Mesothelial cell of epicardium (in vitro differentiated cells): ENCODE measurements around the gene KRT84. TPM values are rescaled to one million over a fixed set of nuclear protein-coding genes. Genes with fewer than 3 reads are reported as not detected.

Experiments
- DNase-seq, 2 experiments: peaks; one replicate each; pipeline ENCODE4 v3.0.0; 2021; ENCODE audit warnings: low spot score in 2 of 2; ENCODE audit not compliant: unreplicated experiment in 2 of 2
- H3K27ac Mint-ChIP-seq: 2 replicates; pipeline ENCODE4 v1.8.0; 2021; ENCODE audit warnings: mixed read lengths
- H3K27me3 Mint-ChIP-seq: 2 replicates; pipeline ENCODE4 v1.8.0; 2021; ENCODE audit warnings: low read depth, mixed read lengths
- H3K36me3 Mint-ChIP-seq: 2 replicates; pipeline ENCODE4 v1.8.0; 2021; ENCODE audit warnings: mixed read lengths
- H3K4me1 Mint-ChIP-seq: 2 replicates; pipeline ENCODE4 v1.8.0; 2021; ENCODE audit warnings: mixed read lengths
- H3K4me3 Mint-ChIP-seq: 2 replicates; pipeline ENCODE4 v1.8.0; 2021; ENCODE audit warnings: mild to moderate bottlenecking, moderate library complexity, mixed read lengths
- H3K9me3 Mint-ChIP-seq: 2 replicates; pipeline ENCODE4 v1.8.0; 2021; ENCODE audit warnings: mixed read lengths
- total RNA-seq: library from RNA; stranded (reverse); gene quantifications from 3 replicates; pipeline ENCODE4 v1.2.1, GENCODE V29; 2021
- TF ChIP-seq, protein P1 (sequence below): fragments of 200-600 bp; sonication (generic); IDR thresholded peaks from one replicate; pipeline ENCODE4 v1.5.0; 2021; ENCODE audit warnings: antibody characterized with exemption; ENCODE audit not compliant: unreplicated experiment

KRT84 gene
- total RNA-seq, 1 donor from 2014 or later = not detected

GRCh38 chr12:52377266-52377665 lies 8.2 kb downstream of the KRT84 start:
- no peaks in the 10 kb centered on the region for H3K4me1 Mint-ChIP-seq
- H3K9me3 Mint-ChIP-seq = peaks cover 7% of the 10 kb centered on the region
- peaks cover 14% of the 10 kb centered on the region for H3K27me3 Mint-ChIP-seq
- no peak overlapping the region for H3K4me3 Mint-ChIP-seq
- TF ChIP-seq, protein P1, sequence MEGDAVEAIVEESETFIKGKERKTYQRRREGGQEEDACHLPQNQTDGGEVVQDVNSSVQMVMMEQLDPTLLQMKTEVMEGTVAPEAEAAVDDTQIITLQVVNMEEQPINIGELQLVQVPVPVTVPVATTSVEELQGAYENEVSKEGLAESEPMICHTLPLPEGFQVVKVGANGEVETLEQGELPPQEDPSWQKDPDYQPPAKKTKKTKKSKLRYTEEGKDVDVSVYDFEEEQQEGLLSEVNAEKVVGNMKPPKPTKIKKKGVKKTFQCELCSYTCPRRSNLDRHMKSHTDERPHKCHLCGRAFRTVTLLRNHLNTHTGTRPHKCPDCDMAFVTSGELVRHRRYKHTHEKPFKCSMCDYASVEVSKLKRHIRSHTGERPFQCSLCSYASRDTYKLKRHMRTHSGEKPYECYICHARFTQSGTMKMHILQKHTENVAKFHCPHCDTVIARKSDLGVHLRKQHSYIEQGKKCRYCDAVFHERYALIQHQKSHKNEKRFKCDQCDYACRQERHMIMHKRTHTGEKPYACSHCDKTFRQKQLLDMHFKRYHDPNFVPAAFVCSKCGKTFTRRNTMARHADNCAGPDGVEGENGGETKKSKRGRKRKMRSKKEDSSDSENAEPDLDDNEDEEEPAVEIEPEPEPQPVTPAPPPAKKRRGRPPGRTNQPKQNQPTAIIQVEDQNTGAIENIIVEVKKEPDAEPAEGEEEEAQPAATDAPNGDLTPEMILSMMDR = no peak
- H3K36me3 Mint-ChIP-seq = no peaks in the 10 kb centered on the region
- no peak overlapping the region for H3K27ac Mint-ChIP-seq
- DNase-seq = no peak

DNA sequence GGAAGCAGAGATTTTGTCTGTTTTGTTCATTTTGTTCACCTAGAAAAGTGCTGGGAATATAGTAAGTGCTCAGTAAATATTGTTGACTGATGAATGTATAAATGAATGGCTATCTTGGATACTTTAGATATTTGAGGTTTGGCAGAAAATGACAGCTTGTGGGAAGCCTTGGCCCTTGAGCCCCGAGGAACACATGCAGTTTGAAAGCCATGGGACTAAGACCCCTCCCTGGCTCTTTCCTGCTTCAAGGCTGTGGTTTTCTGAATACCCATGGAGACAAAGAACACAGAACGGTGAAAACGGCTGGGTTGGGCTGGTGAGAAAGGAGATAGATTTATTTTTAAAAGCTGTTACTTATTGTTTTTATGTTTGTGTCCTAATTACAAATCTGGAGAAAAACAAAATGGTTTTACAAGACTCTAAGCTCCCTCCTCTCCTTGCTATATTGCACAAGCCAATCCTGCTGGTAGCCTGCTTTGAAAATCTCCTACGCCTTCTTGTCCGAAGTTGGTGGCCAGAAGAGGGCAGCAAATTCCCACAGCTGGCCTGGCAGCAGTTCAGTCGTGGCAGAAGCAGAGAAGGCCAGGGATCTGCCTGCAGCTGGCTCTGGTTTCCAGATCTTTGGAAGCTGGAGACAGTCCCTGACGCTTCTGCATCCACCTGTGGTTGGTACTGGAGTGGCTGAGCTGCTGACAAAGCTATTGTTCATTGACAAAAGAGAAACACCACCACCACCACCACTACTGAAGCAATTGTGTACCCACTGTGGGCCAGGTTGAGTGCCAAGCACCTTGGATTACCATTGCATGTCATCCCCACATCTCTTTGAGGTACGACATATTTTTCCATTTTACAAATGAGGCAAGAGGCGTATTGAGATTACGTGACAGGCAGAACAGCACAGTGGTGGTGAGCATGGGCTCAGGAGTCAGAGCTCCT lies 13.0 kb downstream of the KRT84 start:
- peaks cover 7% of the 10 kb centered on the region for H3K9me3 Mint-ChIP-seq
- no peak overlapping the region for H3K4me3 Mint-ChIP-seq
- H3K27ac Mint-ChIP-seq = no peak overlapping the region
- peaks cover 4% of the 10 kb centered on the region for H3K4me1 Mint-ChIP-seq
- peaks cover 25% of the 10 kb centered on the region for H3K27me3 Mint-ChIP-seq
- H3K36me3 Mint-ChIP-seq = no peaks in the 10 kb centered on the region
- TF ChIP-seq, protein P1 = peak; percentile 77
- DNase-seq = peak in 1 of 2 experiments; percentile 83

DNA sequence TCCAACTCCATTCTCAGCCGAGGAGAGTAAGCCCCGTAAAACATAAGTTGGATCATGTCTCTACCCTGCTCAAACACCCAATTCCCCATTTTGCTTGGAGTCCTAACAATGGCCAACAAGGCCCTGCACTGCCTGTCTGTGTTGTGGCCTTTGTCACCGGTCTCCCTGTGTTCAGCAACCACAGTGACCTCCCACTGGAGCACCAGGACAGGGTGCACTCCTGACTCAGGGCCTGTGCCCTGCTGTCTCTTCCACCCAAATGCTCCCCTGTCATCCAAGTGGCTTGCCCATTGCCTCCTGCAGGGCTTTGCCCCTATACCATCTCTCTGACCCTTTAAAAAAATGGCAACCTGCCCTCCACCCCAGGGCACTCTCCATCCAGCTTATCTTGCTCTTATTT lies 13.7 kb downstream of the KRT84 start:
- no peaks in the 10 kb centered on the region for H3K36me3 Mint-ChIP-seq
- DNase-seq = no peak
- H3K4me3 Mint-ChIP-seq = no peak overlapping the region
- TF ChIP-seq, protein P1 = no peak
- peaks cover 27% of the 10 kb centered on the region for H3K27me3 Mint-ChIP-seq
- H3K4me1 Mint-ChIP-seq = peaks cover 4% of the 10 kb centered on the region
- peaks cover 7% of the 10 kb centered on the region for H3K9me3 Mint-ChIP-seq
- no peak overlapping the region for H3K27ac Mint-ChIP-seq

GRCh38 chr12:52370926-52371608 lies 14.4 kb downstream of the KRT84 start:
- TF ChIP-seq, protein P1 = no peak
- Mint-ChIP-seq H3K9me3 (peaks cover 7% of the 10 kb centered on the region), H3K36me3 (no peaks in the 10 kb centered on the region), H3K27ac (no peak overlapping the region), H3K27me3 (peaks cover 25% of the 10 kb centered on the region), H3K4me1 (peaks cover 4% of the 10 kb centered on the region), H3K4me3 (no peak overlapping the region)
- no peak for DNase-seq

- no peak overlapping the region for H3K4me3 Mint-ChIP-seq
- H3K9me3 Mint-ChIP-seq = peaks cover 7% of the 10 kb centered on the region
- TF ChIP-seq, protein P1 = no peak
- H3K27ac Mint-ChIP-seq = no peak overlapping the region
- DNase-seq = no peak
- H3K36me3 Mint-ChIP-seq = no peaks in the 10 kb centered on the region
- peaks cover 27% of the 10 kb centered on the region for H3K27me3 Mint-ChIP-seq
- peaks cover 4% of the 10 kb centered on the region for H3K4me1 Mint-ChIP-seq
Observed at GRCh38 chr12:52369809-52370208, 15.6 kb downstream of the KRT84 start.
